Right cardiac atrium (tissue), 5 donors: ENCODE data around the gene BAG1. TPM values are rescaled to one million over a fixed set of nuclear protein-coding genes. Genes with fewer than 3 reads are reported as not detected.

Experiments
- ATAC-seq, 2 donors: fragments of 200-7000 bp; cut with Tn5 transposase; one replicate each; pipeline versions ENCODE4 v1.8.0 to v1.9.1; 2020; ENCODE audit warnings: moderate library complexity in 2 of 2, mild to moderate bottlenecking in 1 of 2
- DNase-seq, 3 donors: peaks; one replicate each; pipeline ENCODE4 v3.0.0-alpha.2; 2020
- H3K27ac ChIP-seq: one replicate; pipeline ENCODE4 v1.5.1; 2013; ENCODE audit warnings: mild to moderate bottlenecking, low read length, control low read depth, moderate library complexity
- H3K27me3 ChIP-seq: one replicate; pipeline ENCODE4 v1.6.1; 2013; ENCODE audit not compliant: control insufficient read depth, insufficient read depth
- H3K4me1 ChIP-seq: one replicate; pipeline ENCODE4 v1.6.1; 2013; ENCODE audit warnings: low read length; ENCODE audit not compliant: control insufficient read depth, insufficient read depth
- H3K4me3 ChIP-seq: one replicate; pipeline ENCODE4 v1.5.1; 2013; ENCODE audit warnings: low read length, control low read depth
- H3K9me3 ChIP-seq: one replicate; pipeline ENCODE4 v1.6.1; 2013; ENCODE audit warnings: low read length; ENCODE audit not compliant: control insufficient read depth
- WGBS: extraction: QIAGEN DNeasy Blood & Tissue Kit; methylation state at CpG from one replicate; pipeline ENCODE4 v1.1.7; 2013; 5-methylcytosine and 5-hydroxymethylcytosine counted together
- intact Hi-C, 4 donors: fragments of 100-400 bp; cut with DNase I; formaldehyde crosslinking; loops; one replicate each; pipeline versions ENCODE4 v1.11.0 to v1.14.0; 2022 to 2023
- long read RNA-seq, 4 donors: library from polyadenylated mRNA; unstranded; transcript quantifications; one replicate each; pipeline ENCODE4 v2.0.0, GENCODE V29; 2020 to 2021
- polyA plus RNA-seq: library from polyadenylated mRNA; stranded (reverse); fragments of 200-250 nt; gene quantifications from one replicate; pipeline ENCODE4 v1.2.3, GENCODE V29; 2013
- total RNA-seq, 4 donors: library from RNA; stranded (reverse); fragmentation: NEBNext Ultra II Directional; extraction: Animal tissue kit (Norgen Biotek cat#: 25700); gene quantifications; one replicate each; pipeline ENCODE4 v1.2.1, GENCODE V29; 2021
- donor health status: healthy with polysubstance abuse.
- donor health status: DM: no; HTN: yes; CAD: no.
- donor health status: DM: no; HTN: no; CAD: no.
- donor health status: DM: no; HTN: yes; CAD: no; lungs with severe emphysema.
- donor health status: DM: yes; HTN: yes; CAD: no.

BAG1 gene
- total RNA-seq (100 to 1,000 TPM; 199 to 229 (median 206) TPM), polyA plus RNA-seq (222 TPM)
- long read RNA-seq, donor 1, transcript BAG1-210 (7 exons, 3,786 nt): major isoform, 421 of 438 reads
- long read RNA-seq, donor 1, partial matches to known transcripts: 6 of 438 reads
- long read RNA-seq, donor 1, other reads (novel, unspliced or antisense): 11 of 438 reads
- long read RNA-seq, donor 2, transcript BAG1-210 (7 exons, 3,786 nt): major isoform, 142 of 149 reads
- long read RNA-seq, donor 2, partial matches to known transcripts: 2 of 149 reads
- long read RNA-seq, donor 2, other reads (novel, unspliced or antisense): 4 of 149 reads
- long read RNA-seq, donor 3, transcript BAG1-210 (7 exons, 3,786 nt): major isoform, 257 of 272 reads
- long read RNA-seq, donor 3, partial matches to known transcripts: 0 of 272 reads
- long read RNA-seq, donor 3, other reads (novel, unspliced or antisense): 14 of 272 reads
- long read RNA-seq, donor 4, transcript BAG1-210 (7 exons, 3,786 nt): major isoform, 163 of 168 reads
- long read RNA-seq, donor 4, partial matches to known transcripts: 0 of 168 reads
- long read RNA-seq, donor 4, other reads (novel, unspliced or antisense): 3 of 168 reads

GRCh38 chr9:33264473-33265177 lies at the start of gene BAG1, which contains the start of gene CHMP5:
Gene BAG1 (minus strand): TSS chr9:33264708.
Gene CHMP5 (plus strand): TSS chr9:33265049. CDS start chr9:33265079, 30 bp downstream.
- ATAC-seq (peak; percentile 98 to 99), DNase-seq (peak; percentile 100)
- intact Hi-C loops: loop anchor here in 1 of 4 donors (10.0 kb wide), 1 partner anchor 80 kb away; no protein-coding TSS in a partner anchor
- Histone ChIP-seq H3K4me1 (peaks cover 12% of the 10 kb centered on the region), H3K27ac (peak within 1 kb of the TSS; percentile 68), H3K9me3 (no peaks in the 10 kb centered on the region), H3K4me3 (peak within 1 kb of the TSS; percentile 82), H3K27me3 (no peaks in the 10 kb centered on the region)
- under 1% methylated on average over 67 of the region's 67 CpGs for WGBS

- H3K27ac ChIP-seq: no peak overlapping the region
- no peak for DNase-seq
- H3K9me3 ChIP-seq: no peaks in the 10 kb centered on the region
- no peaks in the 10 kb centered on the region for H3K4me1 ChIP-seq
- no peak overlapping the region for H3K4me3 ChIP-seq
- H3K27me3 ChIP-seq: no peaks in the 10 kb centered on the region
- 88% methylated on average over 2 of the region's 2 CpGs for WGBS
- ATAC-seq: no peak
- intact Hi-C loops: no loop called here
Measured at GRCh38 chr9:33311953-33312352, 47.4 kb upstream of the BAG1 start.

DNA sequence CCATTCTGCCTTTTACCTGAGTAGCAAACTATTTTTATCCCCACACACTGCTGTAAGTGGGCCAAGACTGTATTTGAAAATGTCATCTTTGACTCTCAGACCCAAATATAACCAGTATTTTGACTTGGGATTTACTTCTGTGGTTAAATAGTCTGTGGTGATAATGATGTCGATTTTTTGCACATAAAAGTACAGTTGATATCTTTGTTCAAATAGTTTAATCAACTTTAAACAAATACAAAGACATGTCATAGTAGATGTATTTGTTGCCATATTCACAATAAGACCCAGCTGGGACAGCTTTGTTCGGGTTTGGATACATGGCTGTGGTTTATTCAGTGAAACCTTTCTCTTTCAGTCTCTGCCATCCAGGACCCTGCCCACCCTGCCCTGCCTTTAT lies 46.2 kb upstream of the BAG1 start:
- H3K4me1 ChIP-seq: peaks cover 2% of the 10 kb centered on the region
- ATAC-seq (no peak), DNase-seq (no peak)
- H3K27me3 ChIP-seq: no peaks in the 10 kb centered on the region
- H3K4me3 ChIP-seq: no peak overlapping the region
- H3K27ac ChIP-seq: no peak overlapping the region
- intact Hi-C loops: no loop called here
- no peaks in the 10 kb centered on the region for H3K9me3 ChIP-seq
- WGBS: 87% methylated on average over 2 of the region's 2 CpGs

GRCh38 chr9:33309903-33310302 lies 45.4 kb upstream of the BAG1 start:
- no peak for DNase-seq
- no peak for ATAC-seq
- Histone ChIP-seq H3K4me1 (peaks cover 2% of the 10 kb centered on the region), H3K27me3 (no peaks in the 10 kb centered on the region), H3K9me3 (no peaks in the 10 kb centered on the region), H3K27ac (no peak overlapping the region), H3K4me3 (no peak overlapping the region)
- WGBS: 92% methylated on average over 1 of the region's 1 CpG
- intact Hi-C loops: no loop called here

- Histone ChIP-seq H3K27me3 (no peaks in the 10 kb centered on the region), H3K9me3 (no peaks in the 10 kb centered on the region), H3K27ac (no peak overlapping the region), H3K4me1 (peaks cover 2% of the 10 kb centered on the region), H3K4me3 (no peak overlapping the region)
- intact Hi-C loops: no loop called here
- DNase-seq (no peak), ATAC-seq (no peak)
- 90% methylated on average over 1 of the region's 1 CpG for WGBS
Measured at GRCh38 chr9:33307067-33307466, 42.6 kb upstream of the BAG1 start.

GRCh38 chr9:33306037-33306436 lies 41.5 kb upstream of the BAG1 start:
- 86% methylated on average over 3 of the region's 3 CpGs for WGBS
- no peaks in the 10 kb centered on the region for H3K9me3 ChIP-seq
- intact Hi-C loops: no loop called here

GRCh38 chr9:33304362-33304761 lies 39.9 kb upstream of the BAG1 start:
- no peak for ATAC-seq
- Histone ChIP-seq H3K27ac (no peak overlapping the region), H3K4me1 (peaks cover 2% of the 10 kb centered on the region), H3K27me3 (no peaks in the 10 kb centered on the region), H3K4me3 (no peak overlapping the region), H3K9me3 (no peaks in the 10 kb centered on the region)
- DNase-seq: no peak
- 89% methylated on average over 1 of the region's 1 CpG for WGBS
- intact Hi-C loops: no loop called here

More at GRCh38 chr9:33306037-33306436, 41.5 kb upstream of the BAG1 start:
- Histone ChIP-seq H3K27ac (no peak overlapping the region), H3K4me3 (no peak overlapping the region), H3K27me3 (no peaks in the 10 kb centered on the region), H3K4me1 (peaks cover 2% of the 10 kb centered on the region)
- ATAC-seq (peak in 1 of 2 donors; percentile 47), DNase-seq (no peak)

DNA sequence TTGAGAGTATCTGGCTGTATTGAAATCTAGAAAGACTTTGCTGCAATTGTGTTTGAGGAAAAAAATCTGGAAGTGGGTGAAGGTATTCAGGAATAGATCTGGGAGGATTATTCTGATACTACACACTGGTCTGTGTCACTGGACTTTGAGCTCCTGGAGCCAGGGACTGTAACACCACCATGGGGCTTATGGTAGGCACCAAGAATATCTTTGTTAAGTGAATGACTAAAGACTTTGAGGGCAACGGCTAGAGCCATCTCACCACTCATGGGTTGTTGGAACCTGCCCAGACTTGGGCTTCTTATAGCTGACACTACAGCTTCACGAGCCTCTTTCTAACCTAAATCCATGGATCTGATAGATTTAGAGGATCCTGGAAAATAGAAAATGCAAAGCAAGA lies 36.0 kb upstream of the BAG1 start:
- H3K27ac ChIP-seq: no peak overlapping the region
- H3K9me3 ChIP-seq: no peaks in the 10 kb centered on the region
- no peaks in the 10 kb centered on the region for H3K27me3 ChIP-seq
- intact Hi-C loops: no loop called here
- WGBS: 68% methylated on average over 2 of the region's 2 CpGs
- no peak for ATAC-seq
- no peak for DNase-seq
- H3K4me1 ChIP-seq: peaks cover 3% of the 10 kb centered on the region
- no peak overlapping the region for H3K4me3 ChIP-seq

DNA sequence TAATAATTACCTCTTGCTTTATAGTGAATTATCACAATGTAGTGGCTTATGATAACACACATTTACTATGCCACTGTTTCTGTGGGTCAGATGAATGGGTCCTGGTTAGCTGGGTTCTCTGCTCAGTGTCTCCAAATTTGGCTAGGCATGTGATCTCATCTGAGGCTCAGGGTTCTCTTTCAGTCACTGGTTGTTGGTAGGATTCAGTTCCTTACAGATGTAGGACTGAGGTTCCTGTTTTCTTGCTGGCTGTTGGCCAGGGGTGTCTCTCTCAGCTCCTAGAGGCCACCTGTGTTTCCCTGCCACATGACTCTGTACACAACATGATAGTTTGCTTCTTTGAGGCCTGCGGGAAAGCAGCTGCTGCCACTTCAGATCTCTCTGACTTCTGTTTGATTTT lies 32.9 kb upstream of the BAG1 start:
- Histone ChIP-seq H3K4me1 (peaks cover 7% of the 10 kb centered on the region), H3K4me3 (no peak overlapping the region), H3K27ac (no peak overlapping the region), H3K9me3 (no peaks in the 10 kb centered on the region), H3K27me3 (no peaks in the 10 kb centered on the region)
- WGBS: 66% methylated on average over 1 of the region's 1 CpG
- DNase-seq (peak in 1 of 3 donors; percentile 51), ATAC-seq (peak; percentile 17 to 24)
- intact Hi-C loops: no loop called here

- ATAC-seq (no peak), DNase-seq (no peak)
- H3K9me3 ChIP-seq: no peaks in the 10 kb centered on the region
- no peak overlapping the region for H3K4me3 ChIP-seq
- no peaks in the 10 kb centered on the region for H3K27me3 ChIP-seq
- H3K4me1 ChIP-seq: peaks cover 11% of the 10 kb centered on the region
- intact Hi-C loops: no loop called here
- H3K27ac ChIP-seq: no peak overlapping the region
- WGBS: 88% methylated on average over 2 of the region's 2 CpGs
Measured at GRCh38 chr9:33295571-33295970, 31.1 kb upstream of the BAG1 start.
